ENCODE measurements around the gene PFKFB4.

DNA sequence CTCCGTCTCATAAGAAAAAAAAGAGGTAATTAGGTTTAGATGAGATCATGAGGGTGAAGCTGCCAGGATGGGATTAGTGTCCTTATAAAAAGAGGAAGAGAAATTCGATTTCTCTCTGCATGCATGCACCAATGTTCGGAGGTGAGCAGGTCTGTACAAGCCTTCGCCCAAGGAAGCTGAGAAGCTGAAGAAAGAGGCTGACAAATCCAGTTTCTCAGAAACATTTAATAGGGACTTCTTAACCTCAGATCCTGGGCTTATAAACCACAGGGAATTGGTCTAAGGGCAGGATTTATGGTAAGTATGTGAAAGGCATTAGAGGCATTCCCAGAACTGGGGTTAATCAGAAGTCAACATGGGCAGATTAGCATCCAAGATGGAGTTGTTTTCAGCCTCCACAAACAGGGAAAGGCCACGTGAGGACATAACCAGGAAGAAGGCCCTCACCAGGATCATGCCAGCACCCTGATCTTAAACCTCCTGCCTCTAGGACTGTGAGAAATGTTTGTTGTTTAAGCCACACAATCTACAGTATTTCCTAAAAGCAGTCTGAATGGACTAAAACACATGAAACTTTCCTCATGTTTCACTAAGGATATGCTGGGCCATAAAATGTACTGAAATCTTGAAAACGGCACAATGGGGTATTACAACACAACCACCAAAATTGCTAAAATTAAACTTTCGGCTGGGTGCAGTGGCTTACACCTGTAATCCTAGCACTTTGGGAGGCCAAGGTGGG lies 64.0 kb downstream of the PFKFB4 start:
- TF ChIP-seq, protein P1, sequence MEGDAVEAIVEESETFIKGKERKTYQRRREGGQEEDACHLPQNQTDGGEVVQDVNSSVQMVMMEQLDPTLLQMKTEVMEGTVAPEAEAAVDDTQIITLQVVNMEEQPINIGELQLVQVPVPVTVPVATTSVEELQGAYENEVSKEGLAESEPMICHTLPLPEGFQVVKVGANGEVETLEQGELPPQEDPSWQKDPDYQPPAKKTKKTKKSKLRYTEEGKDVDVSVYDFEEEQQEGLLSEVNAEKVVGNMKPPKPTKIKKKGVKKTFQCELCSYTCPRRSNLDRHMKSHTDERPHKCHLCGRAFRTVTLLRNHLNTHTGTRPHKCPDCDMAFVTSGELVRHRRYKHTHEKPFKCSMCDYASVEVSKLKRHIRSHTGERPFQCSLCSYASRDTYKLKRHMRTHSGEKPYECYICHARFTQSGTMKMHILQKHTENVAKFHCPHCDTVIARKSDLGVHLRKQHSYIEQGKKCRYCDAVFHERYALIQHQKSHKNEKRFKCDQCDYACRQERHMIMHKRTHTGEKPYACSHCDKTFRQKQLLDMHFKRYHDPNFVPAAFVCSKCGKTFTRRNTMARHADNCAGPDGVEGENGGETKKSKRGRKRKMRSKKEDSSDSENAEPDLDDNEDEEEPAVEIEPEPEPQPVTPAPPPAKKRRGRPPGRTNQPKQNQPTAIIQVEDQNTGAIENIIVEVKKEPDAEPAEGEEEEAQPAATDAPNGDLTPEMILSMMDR (IDR thresholded peaks at IDR 0.05; ENCODE audit: low read depth, low read length) = no peak
- TF ChIP-seq POLR2A (IDR thresholded peaks at IDR 0.05; ENCODE audit: extremely low read depth, insufficient read length) = no peak
